ENCODE results near the gene ALS2CL. TPM values are rescaled to one million over a fixed set of nuclear protein-coding genes. Genes with fewer than 3 reads are reported as not detected.

ALS2CL gene
- total RNA-seq, 1 donor from 2014 or later = 32.5 TPM

DNA sequence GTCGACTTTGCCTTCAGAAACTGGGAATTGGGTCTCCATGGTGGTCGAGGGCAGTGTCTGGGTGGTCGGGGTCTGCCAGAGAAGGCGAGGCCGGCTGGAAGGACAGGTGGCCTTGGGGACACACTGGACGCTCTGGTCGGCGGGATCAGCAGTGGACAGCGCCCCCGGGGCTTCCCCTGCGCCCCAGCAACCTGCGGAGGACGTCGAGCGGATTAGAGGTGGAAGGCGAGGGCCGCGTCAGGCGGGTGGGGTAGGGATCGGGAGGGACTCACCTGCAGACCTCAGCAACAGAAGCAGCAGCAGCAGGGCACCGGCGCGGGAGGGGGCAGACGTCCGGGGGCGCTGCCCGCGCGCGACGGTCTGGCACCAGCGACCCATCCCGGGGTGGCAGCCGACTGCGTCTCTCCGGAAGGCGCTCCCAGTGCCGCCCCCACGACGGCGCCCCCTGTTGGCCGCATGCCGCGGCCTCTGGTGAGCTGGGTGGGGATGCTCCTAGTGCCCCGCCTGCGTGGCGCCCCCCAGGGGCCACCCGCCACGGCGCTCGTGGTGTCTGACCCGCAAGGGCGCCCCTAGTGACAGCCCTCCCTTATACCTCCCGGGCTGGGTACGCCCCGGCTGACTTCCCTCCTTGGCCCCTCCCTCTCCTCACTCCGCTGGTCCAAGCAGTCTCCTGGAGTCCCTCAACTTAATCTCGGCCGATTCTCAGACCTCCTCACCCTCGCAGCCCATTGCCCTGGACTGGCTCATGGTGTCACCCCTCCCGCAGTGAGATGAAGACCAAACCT, 24.2 kb upstream of the ALS2CL start, which contains the start of gene PRSS50:
Gene PRSS50 (minus strand): TSS at position 423 of the 785 bp plus-strand sequence. CDS start 45 bp downstream, at position 378.
- DNase-seq (ENCODE audit: low spot score) = peak; percentile 68

DNA sequence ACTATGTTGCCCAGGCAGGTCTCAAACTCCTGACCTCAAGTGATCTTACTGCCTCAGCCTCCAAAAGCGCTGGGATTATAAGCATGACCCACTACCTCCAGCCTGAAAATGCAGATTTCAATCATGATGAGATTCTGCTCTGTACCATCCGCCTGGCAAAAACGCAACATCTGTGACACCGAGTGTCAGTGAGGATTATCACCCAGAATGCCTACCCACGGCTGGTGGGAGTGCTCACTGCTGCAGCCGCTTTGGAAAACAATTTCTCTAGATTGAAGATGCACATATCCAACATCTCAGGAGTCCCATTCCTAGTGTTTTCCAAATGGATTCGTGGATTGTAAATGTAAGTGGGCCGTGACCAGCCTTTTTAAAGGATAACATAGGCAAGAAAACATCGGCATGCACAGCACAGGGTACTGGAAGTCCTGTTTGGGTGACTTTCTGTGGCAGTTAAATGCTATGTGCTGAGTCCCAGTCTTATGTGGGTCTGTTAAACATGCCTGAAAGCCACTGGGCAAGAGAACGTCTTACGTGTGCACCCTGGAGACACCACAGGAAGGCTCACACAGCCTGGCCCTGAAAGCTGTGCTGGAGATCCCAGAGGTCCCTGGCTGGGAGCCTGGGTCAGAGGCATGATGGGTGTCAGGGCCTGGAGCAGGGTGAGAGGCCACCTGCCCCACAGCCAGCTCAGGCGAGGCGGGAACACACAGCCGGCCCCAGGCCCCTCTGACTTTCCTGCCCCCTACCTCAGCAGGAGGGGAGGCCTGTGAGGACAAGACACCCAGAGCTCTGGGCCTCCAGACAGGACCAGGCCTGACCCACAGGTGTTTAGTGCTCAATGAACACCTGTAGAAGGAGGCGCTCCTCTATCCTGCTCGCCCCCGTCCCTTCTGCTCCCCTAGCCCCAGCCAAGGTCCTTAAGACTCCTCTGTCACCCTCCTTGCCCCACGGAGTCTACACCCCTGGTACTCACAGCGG, 23.3 kb upstream of the ALS2CL start:
- intact Hi-C loops (cut with DNase I) = no loop called here
- DNase-seq (ENCODE audit: low spot score) = peak; percentile 38

More for the DNA sequence above, 24.2 kb upstream of the ALS2CL start, which contains the start of gene PRSS50:
- intact Hi-C loops (cut with DNase I) = no loop called here

GRCh38 chr3:46715507-46716175, 22.2 kb upstream of the ALS2CL start:
- intact Hi-C loops (cut with DNase I) = no loop called here
- peak; percentile 69 for DNase-seq (ENCODE audit: low spot score)

- intact Hi-C loops (cut with DNase I) = no loop called here
- peak; percentile 43 for DNase-seq (ENCODE audit: low spot score)
Observed at GRCh38 chr3:46714728-46715506, 21.4 kb upstream of the ALS2CL start.

DNA sequence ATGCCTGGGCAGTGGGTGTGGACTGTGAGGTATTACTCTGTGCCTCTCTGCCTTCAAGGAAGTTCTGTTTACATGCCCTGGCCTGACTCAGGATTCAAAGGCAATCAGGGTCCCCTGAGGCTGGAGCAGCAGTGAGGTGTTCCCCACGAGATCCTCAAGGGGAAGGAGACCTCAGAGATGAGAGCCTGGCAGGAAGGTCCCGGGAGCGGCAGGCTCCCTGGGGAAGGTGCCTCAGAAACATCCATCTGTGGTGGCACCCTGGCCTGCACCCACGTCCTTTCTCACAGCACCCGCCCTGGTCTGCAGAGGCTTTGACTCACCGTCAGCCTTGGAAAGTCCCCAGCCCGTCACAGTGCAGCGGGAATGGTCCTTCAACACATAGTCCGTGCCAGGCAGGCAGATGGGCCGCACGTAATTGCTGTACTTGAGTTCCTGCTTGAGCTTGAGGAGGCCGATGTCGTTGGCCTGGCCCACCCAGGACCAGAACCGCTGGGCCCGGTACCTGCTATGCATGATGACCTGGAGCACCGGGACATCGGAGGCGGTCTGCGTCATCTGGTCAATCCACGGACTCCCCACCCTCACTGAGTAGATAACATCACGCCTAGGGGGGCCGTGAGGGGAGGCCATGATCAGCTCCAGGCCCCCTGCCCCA, 20.5 kb upstream of the ALS2CL start:
- DNase-seq (ENCODE audit: low spot score) = peak; percentile 70
- intact Hi-C loops (cut with DNase I) = no loop called here

GRCh38 chr3:46713050-46713897, 19.8 kb upstream of the ALS2CL start:
- peak; percentile 70 for DNase-seq (ENCODE audit: low spot score)
- intact Hi-C loops (cut with DNase I) = no loop called here

- intact Hi-C loops (cut with DNase I) = no loop called here
- DNase-seq (ENCODE audit: low spot score) = peak; percentile 68
Observed at GRCh38 chr3:46712191-46713049, 18.9 kb upstream of the ALS2CL start.

DNA sequence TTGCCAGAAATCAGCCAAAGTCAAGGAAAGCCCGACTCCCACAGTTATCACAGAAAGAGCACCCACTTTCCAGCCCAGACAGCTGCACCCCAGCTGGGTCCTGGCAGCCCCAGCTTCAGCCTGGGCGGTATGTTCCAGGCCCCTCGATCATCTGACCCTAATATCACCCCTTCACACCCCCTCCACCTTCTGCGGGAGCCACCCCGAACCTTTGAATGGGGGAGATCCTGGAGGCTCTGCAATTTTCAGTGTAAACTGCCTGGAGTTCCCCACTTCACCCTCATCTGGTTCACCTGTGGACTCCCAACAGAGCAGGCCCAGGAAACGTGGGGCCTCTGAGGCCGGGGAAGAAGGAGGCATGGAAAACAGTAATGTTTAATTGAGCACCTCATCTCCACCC, 18.3 kb upstream of the ALS2CL start:
- no peak for DNase-seq (ENCODE audit: low spot score)
- intact Hi-C loops (cut with DNase I) = no loop called here

DNA sequence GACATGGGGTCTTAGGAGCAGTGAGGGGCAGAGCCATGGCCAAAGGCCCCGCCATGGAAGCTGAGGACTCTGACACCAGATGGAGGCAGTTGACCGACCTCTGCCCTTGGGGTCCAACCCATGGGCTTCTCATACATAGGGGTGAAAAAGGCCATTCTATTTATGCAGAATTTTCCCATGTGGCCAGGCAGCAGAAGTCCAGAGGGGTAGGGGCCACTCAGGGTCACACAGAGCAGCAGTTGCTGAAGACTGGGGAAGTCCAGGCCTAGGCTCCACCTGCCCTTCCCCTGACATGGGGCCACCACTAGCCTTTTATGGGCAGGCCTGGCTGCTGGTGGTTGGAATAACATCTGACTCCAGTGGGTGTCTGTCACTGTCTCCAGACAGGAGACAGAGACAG, 17.8 kb upstream of the ALS2CL start:
- peak; percentile 71 for DNase-seq (ENCODE audit: low spot score)
- intact Hi-C loops (cut with DNase I) = no loop called here

- intact Hi-C loops (cut with DNase I) = no loop called here
Observed at GRCh38 chr3:46710671-46711295, 17.3 kb upstream of the ALS2CL start.

GRCh38 chr3:46710229-46710628, 16.8 kb upstream of the ALS2CL start:
- peak; percentile 65 for DNase-seq (ENCODE audit: low spot score)
- intact Hi-C loops (cut with DNase I) = no loop called here

More at GRCh38 chr3:46710671-46711295, 17.3 kb upstream of the ALS2CL start:
- DNase-seq (ENCODE audit: low spot score) = peak; percentile 38

DNA sequence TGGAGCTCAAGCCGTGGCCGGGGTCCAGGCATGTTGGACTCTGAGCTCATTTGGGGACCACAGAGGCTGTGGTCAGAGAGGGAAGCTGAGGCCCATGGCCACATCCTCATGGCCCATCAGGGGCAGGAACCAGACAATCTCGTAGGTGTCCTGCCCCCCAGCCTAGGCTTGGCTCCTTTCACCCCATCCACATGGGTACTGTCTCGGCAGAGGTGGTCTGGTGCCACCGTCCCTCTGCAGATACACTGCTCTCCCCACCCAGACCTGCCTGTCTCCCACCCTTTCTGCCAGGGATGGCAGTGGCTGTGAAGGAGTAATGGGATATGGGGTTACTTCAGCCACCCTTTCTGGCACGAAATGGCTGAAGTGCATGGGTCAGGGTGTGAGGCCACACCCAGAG, 16.2 kb upstream of the ALS2CL start:
- intact Hi-C loops (cut with DNase I) = loop anchor here (10.0 kb wide), 1 partner anchor 285 kb away; no protein-coding TSS in a partner anchor
- DNase-seq (ENCODE audit: low spot score) = peak; percentile 59

DNA sequence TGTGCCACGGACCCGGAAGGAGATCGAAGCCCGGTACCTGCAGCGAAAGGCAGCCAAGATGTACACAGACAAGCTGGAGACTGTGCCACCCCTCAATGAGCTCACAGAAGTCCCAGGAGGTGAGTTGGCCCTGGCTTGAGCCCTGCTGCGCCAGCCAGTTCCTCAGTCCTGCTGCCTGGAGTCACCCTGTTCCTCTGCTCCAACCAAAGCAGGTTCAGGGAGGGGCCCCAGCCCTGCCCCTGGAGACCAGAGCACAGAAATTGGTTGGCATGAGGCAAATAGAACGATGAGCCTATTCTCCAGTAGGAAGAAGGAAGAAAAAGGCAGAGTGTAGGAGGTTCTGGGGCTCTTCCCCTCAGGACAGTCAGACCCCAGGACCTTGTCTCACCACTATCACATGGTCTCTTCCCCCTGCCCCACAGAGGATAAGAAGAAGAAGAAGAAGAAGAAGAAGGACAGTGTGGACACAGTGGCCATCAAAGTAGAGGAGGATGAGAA, 15.7 kb upstream of the ALS2CL start:
- no peak for DNase-seq (ENCODE audit: low spot score)
- intact Hi-C loops (cut with DNase I) = loop anchor here (10.0 kb wide), 1 partner anchor 286 kb away; no protein-coding TSS in a partner anchor

- intact Hi-C loops (cut with DNase I) = loop anchor here (10.0 kb wide), 1 partner anchor 286 kb away; no protein-coding TSS in a partner anchor
- peak; percentile 61 for DNase-seq (ENCODE audit: low spot score)
Observed at GRCh38 chr3:46708401-46709156, 15.1 kb upstream of the ALS2CL start.

GRCh38 chr3:46707601-46708011, 14.1 kb upstream of the ALS2CL start:
- DNase-seq (ENCODE audit: low spot score) = peak; percentile 60
- intact Hi-C loops (cut with DNase I) = loop anchor here (2.0 to 10.0 kb wide), 2 partner anchors 189 to 287 kb away; no protein-coding TSS in a partner anchor

All from cardiac septum (tissue), 1 donor.